GDM1 (cell line): ENCODE data around the gene DNAAF6.

Experiments used
- DNase-seq: peaks from one replicate; lab custom pipeline; 2025; lab: John Stamatoyannopoulos, UW

Gene DNAAF6

DNA sequence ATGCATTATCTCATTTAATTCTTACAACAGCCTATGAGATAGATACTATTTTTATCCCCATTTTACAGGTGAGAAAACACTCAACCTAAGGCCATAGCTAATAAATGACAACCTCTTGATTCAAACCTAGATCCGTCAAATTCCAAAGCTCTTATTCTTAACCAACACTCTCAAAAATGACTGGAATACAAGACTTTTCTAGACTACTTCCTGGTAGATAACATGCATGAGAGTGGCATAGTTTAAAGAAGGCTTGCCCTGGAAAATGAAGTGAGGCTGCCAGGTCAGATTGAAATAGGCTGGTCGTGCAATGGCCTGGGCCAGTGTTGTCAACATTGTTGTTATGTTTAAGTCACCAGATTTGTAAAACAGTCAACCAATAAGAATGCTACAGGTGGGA, 86.6 kb downstream of the DNAAF6 start:
- no peak for DNase-seq
